ENCODE data around the gene INSC. TPM values are rescaled to one million over a fixed set of nuclear protein-coding genes. Genes with fewer than 3 reads are reported as not detected.

Gene INSC
- polyA plus RNA-seq, 3 donors: not detected

GRCh38 chr11:15206791-15207190 lies 92.1 kb downstream of the INSC start:
- Mint-ChIP-seq H3K4me1 (peaks cover 5% of the 10 kb centered on the region), H3K36me3 (no peaks in the 10 kb centered on the region), H3K4me3 (no peak overlapping the region), H3K27me3 (ENCODE audit: low read depth in 3 of 3) (peaks cover 0 to 7% (median 2%) of the 10 kb centered on the region in 3 donors), H3K9me3 (no peaks in the 10 kb centered on the region), H3K27ac (peak overlapping the region in 1 of 7 donors; percentile 66)
- Histone ChIP-seq H3K27ac (ENCODE audit: low read depth in 1 of 2, low read length in 2 of 2) (no peak overlapping the region), H3K36me3 (replicated peaks in 1 of 2; ENCODE audit: control insufficient read depth in 1 of 2, insufficient read depth in 2 of 2, low read length in 2 of 2) (no peaks in the 10 kb centered on the region), H3K9ac (ENCODE audit: insufficient read depth, low read length, poor library complexity, severe bottlenecking) (no peak overlapping the region), H3K4me1 (ENCODE audit: control insufficient read depth in 1 of 2, insufficient read depth in 2 of 2, low read length in 2 of 2) (no peaks in the 10 kb centered on the region), H3K9me3 (replicated peaks in 1 of 2; ENCODE audit: control insufficient read depth in 1 of 2, insufficient read depth in 1 of 2, low read length in 2 of 2) (no peaks in the 10 kb centered on the region), H3K4me2 (replicated peaks; ENCODE audit: extremely low read depth, low read length, poor library complexity, severe bottlenecking) (no peak overlapping the region), H3K27me3 (ENCODE audit: control insufficient read depth in 2 of 2, insufficient read depth in 2 of 2, low read length in 2 of 2) (no peaks in the 10 kb centered on the region), H3K79me2 (ENCODE audit: insufficient read depth, low read length) (no peaks in the 10 kb centered on the region), H4K20me1 (ENCODE audit: insufficient read depth, low read length) (no peaks in the 10 kb centered on the region), H3K4me3 (replicated peaks in 1 of 3; ENCODE audit: low read depth in 2 of 3, low read length in 3 of 3) (no peak overlapping the region), H2AFZ (ENCODE audit: insufficient read depth, low read depth, low read length, poor library complexity, severe bottlenecking) (no peak overlapping the region)
- intact Hi-C loops (cut with micrococcal nuclease): no loop called here
- WGBS (ENCODE audit: insufficient coverage): 89% methylated on average over 1 of the region's 2 CpGs
- TF ChIP-seq, protein P1, sequence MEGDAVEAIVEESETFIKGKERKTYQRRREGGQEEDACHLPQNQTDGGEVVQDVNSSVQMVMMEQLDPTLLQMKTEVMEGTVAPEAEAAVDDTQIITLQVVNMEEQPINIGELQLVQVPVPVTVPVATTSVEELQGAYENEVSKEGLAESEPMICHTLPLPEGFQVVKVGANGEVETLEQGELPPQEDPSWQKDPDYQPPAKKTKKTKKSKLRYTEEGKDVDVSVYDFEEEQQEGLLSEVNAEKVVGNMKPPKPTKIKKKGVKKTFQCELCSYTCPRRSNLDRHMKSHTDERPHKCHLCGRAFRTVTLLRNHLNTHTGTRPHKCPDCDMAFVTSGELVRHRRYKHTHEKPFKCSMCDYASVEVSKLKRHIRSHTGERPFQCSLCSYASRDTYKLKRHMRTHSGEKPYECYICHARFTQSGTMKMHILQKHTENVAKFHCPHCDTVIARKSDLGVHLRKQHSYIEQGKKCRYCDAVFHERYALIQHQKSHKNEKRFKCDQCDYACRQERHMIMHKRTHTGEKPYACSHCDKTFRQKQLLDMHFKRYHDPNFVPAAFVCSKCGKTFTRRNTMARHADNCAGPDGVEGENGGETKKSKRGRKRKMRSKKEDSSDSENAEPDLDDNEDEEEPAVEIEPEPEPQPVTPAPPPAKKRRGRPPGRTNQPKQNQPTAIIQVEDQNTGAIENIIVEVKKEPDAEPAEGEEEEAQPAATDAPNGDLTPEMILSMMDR (IDR thresholded peaks at IDR 0.05): no peak
- DNase-seq: no peak

- Histone ChIP-seq H3K9me3 (replicated peaks in 1 of 2; ENCODE audit: control insufficient read depth in 1 of 2, insufficient read depth in 1 of 2, low read length in 2 of 2) (no peaks in the 10 kb centered on the region), H3K27ac (ENCODE audit: low read depth in 1 of 2, low read length in 2 of 2) (no peak overlapping the region), H3K4me3 (replicated peaks in 1 of 3; ENCODE audit: low read depth in 2 of 3, low read length in 3 of 3) (no peak overlapping the region), H2AFZ (ENCODE audit: insufficient read depth, low read depth, low read length, poor library complexity, severe bottlenecking) (no peak overlapping the region), H3K9ac (ENCODE audit: insufficient read depth, low read length, poor library complexity, severe bottlenecking) (no peak overlapping the region), H3K79me2 (ENCODE audit: insufficient read depth, low read length) (no peaks in the 10 kb centered on the region), H3K4me1 (ENCODE audit: control insufficient read depth in 1 of 2, insufficient read depth in 2 of 2, low read length in 2 of 2) (no peaks in the 10 kb centered on the region), H4K20me1 (ENCODE audit: insufficient read depth, low read length) (no peaks in the 10 kb centered on the region), H3K4me2 (replicated peaks; ENCODE audit: extremely low read depth, low read length, poor library complexity, severe bottlenecking) (no peak overlapping the region), H3K36me3 (replicated peaks in 1 of 2; ENCODE audit: control insufficient read depth in 1 of 2, insufficient read depth in 2 of 2, low read length in 2 of 2) (no peaks in the 10 kb centered on the region), H3K27me3 (ENCODE audit: control insufficient read depth in 2 of 2, insufficient read depth in 2 of 2, low read length in 2 of 2) (no peaks in the 10 kb centered on the region)
- intact Hi-C loops (cut with micrococcal nuclease): loop anchor here (2.0 kb wide), 1 partner anchor 108 kb away; no protein-coding TSS in a partner anchor
- H3K36me3 Mint-ChIP-seq: no peaks in the 10 kb centered on the region
- no peak overlapping the region for H3K27ac Mint-ChIP-seq
- H3K4me1 Mint-ChIP-seq: peaks cover 5% of the 10 kb centered on the region
- H3K27me3 Mint-ChIP-seq (ENCODE audit: low read depth in 3 of 3): peaks cover 1 to 7% (median 2%) of the 10 kb centered on the region in 3 donors
- TF ChIP-seq, protein P1 (IDR thresholded peaks at IDR 0.05): peak; percentile 90
- no peak overlapping the region for H3K4me3 Mint-ChIP-seq
- WGBS (ENCODE audit: insufficient coverage): 9% methylated on average over 7 of the region's 10 CpGs
- DNase-seq: peak; percentile 29 to 57 (median 56)
- no peaks in the 10 kb centered on the region for H3K9me3 Mint-ChIP-seq
Measured at GRCh38 chr11:15208378-15209222, 93.9 kb downstream of the INSC start.

Data from CD14-positive monocyte (primary cell).